GM18519 (cell line): ENCODE results near the gene CXCR1.
"Not testable (repeated sequence)": the region's sequence is repeated elsewhere in the genome, so short reads cannot be mapped to it uniquely, and the experiment has no call there.

Experiments
- ATAC-seq: cut with Tn5 transposase; IDR thresholded peaks from one replicate; pipeline ENCODE4 v1.9.1; 2021; ENCODE audit warnings: mild to moderate bottlenecking, moderate library complexity; ENCODE audit not compliant: unreplicated experiment, low FRiP score

CXCR1 gene

DNA sequence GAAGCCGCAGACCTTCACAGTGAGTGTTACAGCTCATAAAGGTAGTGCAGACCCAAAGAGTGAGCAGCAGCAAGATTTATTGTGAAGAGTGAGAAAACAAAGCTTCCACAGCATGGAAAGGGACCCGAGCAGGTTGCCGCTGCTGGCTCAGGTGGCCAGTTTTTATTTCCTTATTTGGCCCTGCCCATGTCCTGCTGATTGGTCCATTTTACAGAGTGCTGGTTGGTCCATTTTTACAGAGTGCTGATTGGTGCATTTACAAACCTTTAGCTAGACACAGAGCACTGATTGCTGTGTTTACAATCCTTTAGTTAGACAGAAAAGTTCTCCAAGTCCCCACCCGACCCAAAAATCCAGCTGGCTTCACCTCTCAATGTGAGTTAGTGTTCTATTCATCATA, 45.0 kb downstream of the CXCR1 start:
- ATAC-seq = not testable (repeated sequence)
